HL-60 (cell line): ENCODE results near the gene IL27RA.

Source experiments
- DNase-seq, 2 experiments: peaks; one replicate each; pipeline ENCODE4 v3.0.0-alpha.2; 2010 to 2020; ENCODE audit warnings: low read depth in 1 of 2, low spot score in 1 of 2
- H3K27ac ChIP-seq: fragments of 250-450 bp; sonication (Bioruptor Pico); replicated peaks from 2 replicates; pipeline ENCODE4 v1.5.1; 2020; ENCODE audit warnings: mild to moderate bottlenecking, moderate library complexity
- H3K27me3 ChIP-seq: fragments of 250-450 bp; sonication (Bioruptor Pico); 2 replicates; pipeline ENCODE4 v1.5.1; 2021; ENCODE audit warnings: mild to moderate bottlenecking, moderate library complexity; ENCODE audit not compliant: insufficient read depth, poor library complexity, severe bottlenecking
- H3K4me3 ChIP-seq: replicated peaks from 2 replicates; pipeline ENCODE4 v1.5.1; 2011; ENCODE audit warnings: mild to moderate bottlenecking, control low read depth, low read length; ENCODE audit not compliant: insufficient read depth
- GABPA ChIP-seq: IDR thresholded peaks from 2 replicates; pipeline ENCODE4 v1.6.1; 2012; ENCODE audit warnings: low read depth
- POLR2AphosphoS5 ChIP-seq: IDR thresholded peaks from 2 replicates; pipeline ENCODE4 v1.6.1; 2012; ENCODE audit warnings: low read depth
- SPI1 ChIP-seq: IDR thresholded peaks from 2 replicates; pipeline ENCODE4 v1.6.1; 2012; ENCODE audit warnings: low read depth, mild to moderate bottlenecking, borderline replicate concordance
- TF ChIP-seq, protein P1 (sequence below): IDR thresholded peaks from 2 replicates; pipeline ENCODE4 v1.6.1; 2012; ENCODE audit warnings: low read depth; ENCODE audit not compliant: insufficient replicate concordance
- TF ChIP-seq, protein P2 (sequence below): IDR thresholded peaks from one replicate; pipeline ENCODE4 v1.5.1; 2011; ENCODE audit warnings: low read length, control low read depth, inconsistent platforms; ENCODE audit not compliant: insufficient read depth

Gene IL27RA

DNA sequence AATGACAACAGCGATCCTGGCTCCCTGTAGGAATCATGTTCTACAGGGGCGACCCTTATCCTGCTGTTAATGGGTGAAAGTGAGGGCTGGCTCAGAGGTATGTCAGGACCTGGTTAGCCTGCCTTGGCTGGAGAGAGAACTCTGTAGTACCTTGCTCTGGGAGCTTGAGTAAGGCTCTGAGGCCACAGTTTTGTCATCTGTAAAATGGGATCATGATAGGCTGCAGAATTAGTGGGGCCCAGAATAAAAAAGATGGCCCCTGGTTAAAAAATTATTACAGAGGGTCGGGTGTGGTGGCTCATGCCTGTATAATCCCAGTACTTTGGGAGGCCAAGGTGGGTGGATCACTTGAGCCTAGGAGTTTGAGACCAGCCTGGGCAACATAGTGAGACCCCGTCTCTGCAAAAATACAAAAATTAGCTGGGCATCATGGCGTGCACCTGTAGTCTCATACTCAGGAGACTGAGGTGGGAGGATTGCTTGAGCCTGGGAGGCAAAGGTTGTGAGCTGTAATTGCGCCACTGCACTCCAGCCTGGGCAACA, 69.5 kb downstream of the IL27RA start:
- H3K27ac ChIP-seq: no peak overlapping the region

DNA sequence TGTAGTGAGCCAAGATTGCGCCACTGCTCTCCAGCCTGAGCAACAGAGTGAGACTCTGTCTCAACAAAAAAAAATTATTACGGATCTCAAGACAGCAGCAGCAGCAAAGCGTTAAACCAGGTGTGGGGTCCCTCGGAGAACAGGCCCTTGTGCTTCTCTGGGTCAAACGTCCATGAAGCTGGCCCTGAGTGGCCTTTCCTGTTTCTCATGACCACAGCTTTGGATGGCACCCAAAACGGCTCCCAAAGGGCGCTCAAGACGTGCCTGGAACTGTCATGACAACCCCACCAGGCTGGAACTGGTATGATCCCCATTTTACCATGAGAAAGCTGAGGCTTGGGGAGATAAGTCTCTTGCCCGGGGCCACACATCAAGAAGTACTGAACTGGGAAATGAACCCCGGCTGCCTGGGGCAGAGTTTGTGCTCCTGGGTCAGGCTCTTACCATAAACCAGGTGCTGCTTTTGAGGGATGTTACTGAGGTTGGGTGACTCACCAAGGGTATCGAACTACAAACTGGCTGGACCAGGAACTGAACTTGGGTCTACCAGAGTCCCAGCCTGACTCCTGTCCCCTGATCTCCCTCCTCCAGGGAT, 70.6 kb downstream of the IL27RA start:
- no peak overlapping the region for H3K4me3 ChIP-seq
- TF ChIP-seq, protein P1, sequence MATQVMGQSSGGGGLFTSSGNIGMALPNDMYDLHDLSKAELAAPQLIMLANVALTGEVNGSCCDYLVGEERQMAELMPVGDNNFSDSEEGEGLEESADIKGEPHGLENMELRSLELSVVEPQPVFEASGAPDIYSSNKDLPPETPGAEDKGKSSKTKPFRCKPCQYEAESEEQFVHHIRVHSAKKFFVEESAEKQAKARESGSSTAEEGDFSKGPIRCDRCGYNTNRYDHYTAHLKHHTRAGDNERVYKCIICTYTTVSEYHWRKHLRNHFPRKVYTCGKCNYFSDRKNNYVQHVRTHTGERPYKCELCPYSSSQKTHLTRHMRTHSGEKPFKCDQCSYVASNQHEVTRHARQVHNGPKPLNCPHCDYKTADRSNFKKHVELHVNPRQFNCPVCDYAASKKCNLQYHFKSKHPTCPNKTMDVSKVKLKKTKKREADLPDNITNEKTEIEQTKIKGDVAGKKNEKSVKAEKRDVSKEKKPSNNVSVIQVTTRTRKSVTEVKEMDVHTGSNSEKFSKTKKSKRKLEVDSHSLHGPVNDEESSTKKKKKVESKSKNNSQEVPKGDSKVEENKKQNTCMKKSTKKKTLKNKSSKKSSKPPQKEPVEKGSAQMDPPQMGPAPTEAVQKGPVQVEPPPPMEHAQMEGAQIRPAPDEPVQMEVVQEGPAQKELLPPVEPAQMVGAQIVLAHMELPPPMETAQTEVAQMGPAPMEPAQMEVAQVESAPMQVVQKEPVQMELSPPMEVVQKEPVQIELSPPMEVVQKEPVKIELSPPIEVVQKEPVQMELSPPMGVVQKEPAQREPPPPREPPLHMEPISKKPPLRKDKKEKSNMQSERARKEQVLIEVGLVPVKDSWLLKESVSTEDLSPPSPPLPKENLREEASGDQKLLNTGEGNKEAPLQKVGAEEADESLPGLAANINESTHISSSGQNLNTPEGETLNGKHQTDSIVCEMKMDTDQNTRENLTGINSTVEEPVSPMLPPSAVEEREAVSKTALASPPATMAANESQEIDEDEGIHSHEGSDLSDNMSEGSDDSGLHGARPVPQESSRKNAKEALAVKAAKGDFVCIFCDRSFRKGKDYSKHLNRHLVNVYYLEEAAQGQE: no peak
- no peak for TF ChIP-seq GABPA
- no peak for TF ChIP-seq POLR2AphosphoS5
- no peak for TF ChIP-seq SPI1
- TF ChIP-seq, protein P2, sequence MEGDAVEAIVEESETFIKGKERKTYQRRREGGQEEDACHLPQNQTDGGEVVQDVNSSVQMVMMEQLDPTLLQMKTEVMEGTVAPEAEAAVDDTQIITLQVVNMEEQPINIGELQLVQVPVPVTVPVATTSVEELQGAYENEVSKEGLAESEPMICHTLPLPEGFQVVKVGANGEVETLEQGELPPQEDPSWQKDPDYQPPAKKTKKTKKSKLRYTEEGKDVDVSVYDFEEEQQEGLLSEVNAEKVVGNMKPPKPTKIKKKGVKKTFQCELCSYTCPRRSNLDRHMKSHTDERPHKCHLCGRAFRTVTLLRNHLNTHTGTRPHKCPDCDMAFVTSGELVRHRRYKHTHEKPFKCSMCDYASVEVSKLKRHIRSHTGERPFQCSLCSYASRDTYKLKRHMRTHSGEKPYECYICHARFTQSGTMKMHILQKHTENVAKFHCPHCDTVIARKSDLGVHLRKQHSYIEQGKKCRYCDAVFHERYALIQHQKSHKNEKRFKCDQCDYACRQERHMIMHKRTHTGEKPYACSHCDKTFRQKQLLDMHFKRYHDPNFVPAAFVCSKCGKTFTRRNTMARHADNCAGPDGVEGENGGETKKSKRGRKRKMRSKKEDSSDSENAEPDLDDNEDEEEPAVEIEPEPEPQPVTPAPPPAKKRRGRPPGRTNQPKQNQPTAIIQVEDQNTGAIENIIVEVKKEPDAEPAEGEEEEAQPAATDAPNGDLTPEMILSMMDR: no peak
- no peak overlapping the region for H3K27ac ChIP-seq
- H3K27me3 ChIP-seq: no peaks in the 10 kb centered on the region
- DNase-seq: no peak

More for the DNA sequence above, 69.5 kb downstream of the IL27RA start:
- DNase-seq: no peak
- H3K27me3 ChIP-seq: no peaks in the 10 kb centered on the region
- H3K4me3 ChIP-seq: no peak overlapping the region
- TF ChIP-seq POLR2AphosphoS5 (no peak), GABPA (no peak), SPI1 (no peak)
- TF ChIP-seq, protein P1: no peak
- TF ChIP-seq, protein P2: no peak

DNA sequence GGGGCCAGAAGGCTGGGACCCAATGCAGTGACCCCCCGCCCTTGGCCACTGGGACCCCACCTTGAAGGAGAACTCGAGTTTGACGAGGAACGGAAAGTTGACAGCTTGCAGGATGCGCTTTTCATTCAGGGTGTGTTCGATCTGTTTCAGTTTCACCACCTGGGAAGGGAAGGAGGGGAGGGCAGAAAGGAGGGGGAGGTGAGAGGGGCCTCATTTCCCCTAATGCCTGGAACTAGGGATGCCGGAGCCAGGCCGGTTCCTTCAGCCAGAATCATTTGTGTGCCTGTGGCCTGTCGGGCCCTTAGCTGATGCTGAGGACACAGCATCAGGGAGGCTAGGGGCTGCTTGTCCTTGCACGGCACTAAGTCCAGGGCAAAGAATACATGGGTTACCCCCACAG, 71.2 kb downstream of the IL27RA start:
- H3K4me3 ChIP-seq: no peak overlapping the region
- H3K27me3 ChIP-seq: no peaks in the 10 kb centered on the region
- DNase-seq: no peak
- TF ChIP-seq, protein P2: no peak
- TF ChIP-seq GABPA: no peak
- TF ChIP-seq POLR2AphosphoS5: no peak
- no peak for TF ChIP-seq SPI1
- TF ChIP-seq, protein P1: no peak
- no peak overlapping the region for H3K27ac ChIP-seq
